ENCODE results near the gene S100A4.
"Not testable (repeated sequence)": the region's sequence is repeated elsewhere in the genome, so short reads cannot be mapped to it uniquely, and the experiment has no call there.

The S100A4 gene

DNA sequence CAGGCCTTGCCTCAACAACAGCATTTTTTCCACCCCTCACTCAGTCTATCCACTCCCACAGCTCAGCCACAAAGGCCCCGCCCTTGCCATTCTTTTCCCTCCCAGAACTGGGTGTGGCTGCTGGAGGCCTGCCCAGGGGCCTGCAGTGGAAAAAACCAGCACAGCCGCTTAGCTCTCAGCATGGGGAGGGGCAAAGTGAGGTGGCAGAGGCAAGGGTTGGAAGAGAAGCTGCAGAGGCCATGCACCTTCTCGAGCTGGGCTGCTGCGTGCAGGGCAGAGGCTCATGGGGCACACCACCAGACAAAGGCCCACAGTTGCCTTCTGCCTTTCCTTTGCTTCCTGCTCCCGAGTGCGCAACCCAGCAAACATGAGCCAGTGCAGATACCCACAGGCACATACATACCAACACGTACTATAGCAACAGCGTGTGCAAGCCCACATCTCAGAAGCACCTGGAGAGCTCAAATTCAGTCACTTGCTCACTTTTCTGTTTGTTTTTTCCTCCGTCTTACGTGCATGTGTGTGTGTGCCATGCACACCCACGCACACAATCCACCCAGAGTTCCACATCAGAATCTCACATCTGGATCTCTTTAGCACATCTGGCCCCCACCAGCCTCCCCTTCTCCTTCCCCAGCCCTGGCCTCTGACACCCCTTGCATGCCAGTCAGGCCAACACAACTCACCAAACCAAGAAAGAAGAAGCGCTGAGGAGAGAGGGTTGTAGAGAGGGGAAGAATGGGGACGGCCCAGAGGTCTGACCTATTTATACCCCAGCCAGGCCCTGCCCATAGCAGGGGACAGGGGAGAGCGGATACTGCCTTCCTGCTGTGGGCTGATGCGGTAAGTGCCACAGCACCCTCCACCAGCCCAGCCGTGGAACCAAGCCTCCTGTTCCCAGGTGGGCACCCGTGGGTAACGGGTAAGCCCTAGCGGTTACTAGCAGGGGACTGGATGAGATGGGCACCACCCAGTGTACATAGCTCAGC, at the start of gene S100A4:
Gene S100A4, minus strand, starts transcription at position 740 of the 989 bp plus-strand sequence. CDS start 1,012 bp downstream, outside the sequence.
- Histone ChIP-seq H3K27ac (ENCODE audit: low read depth, low read length) (peak within 1 kb of the TSS; percentile 76), H3K9me3 (ENCODE audit: control insufficient read depth in 1 of 2, low read length in 2 of 2) (no peaks in the 10 kb centered on the region), H3K27me3 (ENCODE audit: control insufficient read depth in 1 of 2, insufficient read depth in 2 of 2, low read length in 2 of 2) (no peaks in the 10 kb centered on the region), H3K4me1 (ENCODE audit: control insufficient read depth in 1 of 2, insufficient read depth in 2 of 2, low read length in 2 of 2) (peaks cover 49 to 63% of the 10 kb centered on the region in 2 donors), H3K9ac (ENCODE audit: low read depth in 1 of 2, low read length in 2 of 2) (peak within 1 kb of the TSS; percentile 76 to 85), H3K36me3 (ENCODE audit: control insufficient read depth in 1 of 2, insufficient read depth in 2 of 2, low read length in 2 of 2) (no peaks in the 10 kb centered on the region), H3K4me3 (ENCODE audit: low read depth in 1 of 2, low read length in 2 of 2) (peak within 1 kb of the TSS; percentile 67 to 78)

DNA sequence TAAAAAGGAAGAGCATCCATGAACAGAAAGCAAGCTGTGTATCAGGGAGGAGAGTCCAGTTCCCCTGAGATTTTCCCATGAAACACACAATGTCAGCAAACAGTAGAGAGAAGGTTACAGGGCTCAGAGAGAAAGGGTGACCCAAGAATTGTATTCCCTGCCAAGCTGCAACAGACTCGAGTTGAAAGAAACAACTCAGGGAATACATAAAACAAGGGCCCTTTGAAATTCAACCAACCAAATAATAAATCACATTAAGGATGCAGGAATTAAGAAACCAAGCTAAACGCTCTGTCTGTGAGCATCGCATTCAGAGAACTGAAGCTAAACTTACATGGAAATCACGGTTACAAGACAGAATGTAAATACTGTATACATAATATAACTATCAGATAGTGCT, 47.1 kb upstream of the S100A4 start:
- H3K4me3 ChIP-seq (ENCODE audit: low read depth in 1 of 2, low read length in 2 of 2), result no peak overlapping the region
- H3K27me3 ChIP-seq (ENCODE audit: control insufficient read depth in 1 of 2, insufficient read depth in 2 of 2, low read length in 2 of 2), result no peaks in the 10 kb centered on the region
- no peak overlapping the region for H3K27ac ChIP-seq (ENCODE audit: low read depth, low read length)
- H3K9ac ChIP-seq (ENCODE audit: low read depth in 1 of 2, low read length in 2 of 2), result no peak overlapping the region
- H3K4me1 ChIP-seq (ENCODE audit: control insufficient read depth in 1 of 2, insufficient read depth in 2 of 2, low read length in 2 of 2), result no peaks in the 10 kb centered on the region
- no peaks in the 10 kb centered on the region for H3K9me3 ChIP-seq (ENCODE audit: control insufficient read depth in 1 of 2, low read length in 2 of 2)
- no peaks in the 10 kb centered on the region for H3K36me3 ChIP-seq (ENCODE audit: control insufficient read depth in 1 of 2, insufficient read depth in 2 of 2, low read length in 2 of 2)

DNA sequence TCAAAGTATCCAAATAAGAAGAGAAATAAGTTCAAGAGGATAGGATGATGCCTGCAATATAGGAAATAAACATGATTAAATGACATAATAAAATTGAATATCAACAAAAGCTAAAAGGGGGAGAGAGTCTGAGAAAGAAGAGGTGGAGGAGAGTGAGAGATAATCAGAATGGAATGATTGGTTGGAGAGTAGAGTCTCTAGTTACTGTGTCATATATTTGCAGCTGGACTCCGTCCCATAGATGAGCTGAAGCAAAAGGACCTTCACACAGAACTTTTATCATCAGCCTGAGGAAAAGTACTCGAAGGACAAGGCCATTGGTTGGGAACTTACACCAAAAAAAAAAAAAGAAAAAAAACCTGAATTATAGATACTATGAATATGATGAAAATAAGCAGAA, 42.9 kb upstream of the S100A4 start:
- Histone ChIP-seq H3K27me3 (ENCODE audit: control insufficient read depth in 1 of 2, insufficient read depth in 2 of 2, low read length in 2 of 2) (no peaks in the 10 kb centered on the region), H3K36me3 (ENCODE audit: control insufficient read depth in 1 of 2, insufficient read depth in 2 of 2, low read length in 2 of 2) (no peaks in the 10 kb centered on the region), H3K4me3 (ENCODE audit: low read depth in 1 of 2, low read length in 2 of 2) (no peak overlapping the region), H3K9me3 (ENCODE audit: control insufficient read depth in 1 of 2, low read length in 2 of 2) (no peaks in the 10 kb centered on the region), H3K4me1 (ENCODE audit: control insufficient read depth in 1 of 2, insufficient read depth in 2 of 2, low read length in 2 of 2) (no peaks in the 10 kb centered on the region), H3K9ac (ENCODE audit: low read depth in 1 of 2, low read length in 2 of 2) (no peak overlapping the region), H3K27ac (ENCODE audit: low read depth, low read length) (no peak overlapping the region)

DNA sequence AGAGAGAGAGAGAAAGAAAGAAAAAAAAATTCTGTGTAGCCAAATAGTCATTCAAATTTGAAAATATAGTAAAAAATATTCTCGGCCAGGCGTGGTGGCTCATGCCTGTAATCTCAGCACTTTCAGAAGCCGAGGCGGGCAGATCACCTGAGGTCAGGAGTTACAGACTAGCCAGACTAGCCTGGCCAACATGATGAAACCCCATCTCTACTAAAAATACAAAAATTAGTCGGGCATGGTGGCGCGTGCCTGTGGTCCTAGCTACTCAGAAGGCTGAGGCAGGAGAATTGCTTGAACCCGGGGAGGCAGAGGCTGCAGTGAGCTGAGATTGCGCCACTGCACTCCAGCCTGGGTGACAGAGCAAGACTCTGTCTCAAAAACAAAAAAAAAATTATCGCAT, 42.4 kb upstream of the S100A4 start:
- not testable (repeated sequence) for H3K4me1 ChIP-seq (ENCODE audit: control insufficient read depth in 1 of 2, insufficient read depth in 2 of 2, low read length in 2 of 2); H3K27me3 ChIP-seq (ENCODE audit: control insufficient read depth in 1 of 2, insufficient read depth in 2 of 2, low read length in 2 of 2); H3K36me3 ChIP-seq (ENCODE audit: control insufficient read depth in 1 of 2, insufficient read depth in 2 of 2, low read length in 2 of 2); H3K9me3 ChIP-seq (ENCODE audit: control insufficient read depth in 1 of 2, low read length in 2 of 2); H3K4me3 ChIP-seq (ENCODE audit: low read depth in 1 of 2, low read length in 2 of 2); H3K9ac ChIP-seq (ENCODE audit: low read depth in 1 of 2, low read length in 2 of 2); H3K27ac ChIP-seq (ENCODE audit: low read depth, low read length)

DNA sequence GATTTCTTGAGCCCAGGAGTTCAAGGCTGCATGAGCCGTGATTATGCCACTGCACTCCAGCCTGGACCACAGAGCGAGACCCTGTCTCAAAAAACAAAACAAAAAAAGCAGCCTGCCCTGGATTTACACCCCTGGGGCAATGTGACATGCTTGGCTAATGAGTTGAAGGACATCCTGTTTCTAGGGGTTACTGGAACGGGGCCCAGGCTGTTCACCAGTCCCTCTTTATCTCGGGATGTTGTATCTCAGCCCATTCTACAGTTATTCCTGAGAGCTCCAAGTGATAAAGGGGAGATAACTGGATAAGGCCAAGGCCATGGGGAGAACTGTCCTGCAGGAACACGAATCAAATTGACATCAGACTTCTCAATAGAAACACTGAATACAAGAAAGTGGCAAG, 41.7 kb upstream of the S100A4 start:
- Histone ChIP-seq H3K9ac (ENCODE audit: low read depth in 1 of 2, low read length in 2 of 2) (no peak overlapping the region), H3K36me3 (ENCODE audit: control insufficient read depth in 1 of 2, insufficient read depth in 2 of 2, low read length in 2 of 2) (no peaks in the 10 kb centered on the region), H3K27me3 (ENCODE audit: control insufficient read depth in 1 of 2, insufficient read depth in 2 of 2, low read length in 2 of 2) (no peaks in the 10 kb centered on the region), H3K27ac (ENCODE audit: low read depth, low read length) (no peak overlapping the region), H3K4me3 (ENCODE audit: low read depth in 1 of 2, low read length in 2 of 2) (no peak overlapping the region), H3K9me3 (ENCODE audit: control insufficient read depth in 1 of 2, low read length in 2 of 2) (no peaks in the 10 kb centered on the region), H3K4me1 (ENCODE audit: control insufficient read depth in 1 of 2, insufficient read depth in 2 of 2, low read length in 2 of 2) (no peaks in the 10 kb centered on the region)

DNA sequence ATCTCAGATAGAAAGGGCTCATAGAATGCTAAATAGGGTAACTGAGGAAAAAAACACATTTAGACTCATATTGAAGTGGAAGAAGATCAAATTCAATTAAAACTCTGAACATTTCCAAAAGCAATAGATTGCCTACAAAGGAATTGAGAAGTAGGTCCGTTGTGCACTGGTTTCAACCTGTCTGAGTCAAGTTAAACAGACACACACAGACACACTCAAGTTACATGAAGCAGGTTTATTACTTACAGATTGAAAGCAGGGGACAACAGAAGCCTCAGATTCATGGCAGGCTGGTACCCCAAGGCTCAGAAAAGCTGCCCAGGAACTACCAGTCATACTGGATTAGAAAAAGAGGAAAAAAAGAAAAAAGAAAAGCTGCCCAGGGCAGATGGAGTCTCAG, 40.7 kb upstream of the S100A4 start:
- Histone ChIP-seq H3K4me1 (ENCODE audit: control insufficient read depth in 1 of 2, insufficient read depth in 2 of 2, low read length in 2 of 2) (no peaks in the 10 kb centered on the region), H3K4me3 (ENCODE audit: low read depth in 1 of 2, low read length in 2 of 2) (no peak overlapping the region), H3K27ac (ENCODE audit: low read depth, low read length) (no peak overlapping the region), H3K9ac (ENCODE audit: low read depth in 1 of 2, low read length in 2 of 2) (no peak overlapping the region), H3K9me3 (ENCODE audit: control insufficient read depth in 1 of 2, low read length in 2 of 2) (no peaks in the 10 kb centered on the region), H3K27me3 (ENCODE audit: control insufficient read depth in 1 of 2, insufficient read depth in 2 of 2, low read length in 2 of 2) (no peaks in the 10 kb centered on the region), H3K36me3 (ENCODE audit: control insufficient read depth in 1 of 2, insufficient read depth in 2 of 2, low read length in 2 of 2) (no peaks in the 10 kb centered on the region)

DNA sequence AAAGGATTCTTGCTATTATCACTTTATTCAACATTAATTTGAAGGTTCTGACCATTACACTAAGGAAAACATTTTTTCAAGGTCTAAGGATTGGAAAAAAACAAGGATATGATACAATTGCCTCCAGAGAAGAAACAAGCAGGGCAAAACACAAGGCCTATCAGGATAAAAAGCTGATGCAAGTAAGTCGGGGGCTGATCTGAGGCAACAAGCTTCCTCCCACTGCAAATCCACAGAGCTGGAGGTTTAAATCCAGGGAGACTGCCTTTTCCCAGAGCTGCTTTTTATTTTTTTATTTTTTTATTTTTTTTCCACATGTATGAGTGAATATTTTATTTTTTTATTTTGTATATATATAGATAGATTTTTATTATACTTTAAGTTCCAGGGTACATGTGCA, 39.4 kb upstream of the S100A4 start:
- no peak overlapping the region for H3K4me3 ChIP-seq (ENCODE audit: low read depth in 1 of 2, low read length in 2 of 2)
- no peaks in the 10 kb centered on the region for H3K36me3 ChIP-seq (ENCODE audit: control insufficient read depth in 1 of 2, insufficient read depth in 2 of 2, low read length in 2 of 2)
- H3K4me1 ChIP-seq (ENCODE audit: control insufficient read depth in 1 of 2, insufficient read depth in 2 of 2, low read length in 2 of 2), result no peaks in the 10 kb centered on the region
- no peaks in the 10 kb centered on the region for H3K27me3 ChIP-seq (ENCODE audit: control insufficient read depth in 1 of 2, insufficient read depth in 2 of 2, low read length in 2 of 2)
- no peaks in the 10 kb centered on the region for H3K9me3 ChIP-seq (ENCODE audit: control insufficient read depth in 1 of 2, low read length in 2 of 2)
- no peak overlapping the region for H3K9ac ChIP-seq (ENCODE audit: low read depth in 1 of 2, low read length in 2 of 2)
- H3K27ac ChIP-seq (ENCODE audit: low read depth, low read length), result no peak overlapping the region

DNA sequence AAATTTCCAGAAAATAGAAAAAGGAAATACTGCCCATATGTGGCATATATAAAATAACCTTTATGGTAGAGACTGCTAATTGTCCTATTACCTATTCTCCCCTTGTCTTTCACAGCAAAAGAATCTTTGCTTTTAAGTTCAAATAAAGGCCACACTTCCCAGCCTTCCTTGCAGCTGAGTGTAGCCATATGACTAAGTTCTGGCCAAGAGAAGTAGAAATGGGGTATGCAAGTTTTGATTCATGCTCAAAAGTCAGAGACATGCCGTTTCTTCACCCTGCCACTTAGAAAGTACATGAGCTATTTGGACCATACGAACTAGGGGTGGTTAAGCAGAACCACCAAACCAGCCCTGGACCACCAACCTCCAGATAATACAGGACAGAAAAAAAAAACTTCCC, 38.4 kb upstream of the S100A4 start:
- Histone ChIP-seq H3K36me3 (ENCODE audit: control insufficient read depth in 1 of 2, insufficient read depth in 2 of 2, low read length in 2 of 2) (no peaks in the 10 kb centered on the region), H3K27ac (ENCODE audit: low read depth, low read length) (no peak overlapping the region), H3K27me3 (ENCODE audit: control insufficient read depth in 1 of 2, insufficient read depth in 2 of 2, low read length in 2 of 2) (no peaks in the 10 kb centered on the region), H3K9me3 (ENCODE audit: control insufficient read depth in 1 of 2, low read length in 2 of 2) (no peaks in the 10 kb centered on the region), H3K9ac (ENCODE audit: low read depth in 1 of 2, low read length in 2 of 2) (no peak overlapping the region), H3K4me3 (ENCODE audit: low read depth in 1 of 2, low read length in 2 of 2) (no peak overlapping the region), H3K4me1 (ENCODE audit: control insufficient read depth in 1 of 2, insufficient read depth in 2 of 2, low read length in 2 of 2) (no peaks in the 10 kb centered on the region)

DNA sequence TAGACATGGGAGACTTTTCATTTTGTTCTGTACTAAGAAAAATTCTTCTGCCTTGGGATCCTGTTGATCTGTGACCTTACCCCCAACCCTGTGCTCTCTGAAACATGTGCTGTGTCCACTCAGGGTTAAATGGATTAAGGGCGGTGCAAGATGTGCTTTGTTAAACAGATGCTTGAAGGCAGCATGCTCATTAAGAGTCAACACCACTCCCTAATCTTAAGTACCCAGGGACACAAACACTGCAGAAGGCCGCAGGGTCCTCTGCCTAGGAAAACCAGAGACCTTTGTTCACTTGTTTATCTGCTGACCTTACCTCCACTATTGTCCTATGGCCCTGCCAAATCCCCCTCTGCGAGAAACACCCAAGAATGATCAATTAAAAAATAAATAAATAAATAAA, 37.9 kb upstream of the S100A4 start:
- not testable (repeated sequence) for H3K4me1 ChIP-seq (ENCODE audit: control insufficient read depth in 1 of 2, insufficient read depth in 2 of 2, low read length in 2 of 2); H3K27ac ChIP-seq (ENCODE audit: low read depth, low read length); H3K4me3 ChIP-seq (ENCODE audit: low read depth in 1 of 2, low read length in 2 of 2); H3K27me3 ChIP-seq (ENCODE audit: control insufficient read depth in 1 of 2, insufficient read depth in 2 of 2, low read length in 2 of 2); H3K9ac ChIP-seq (ENCODE audit: low read depth in 1 of 2, low read length in 2 of 2); H3K36me3 ChIP-seq (ENCODE audit: control insufficient read depth in 1 of 2, insufficient read depth in 2 of 2, low read length in 2 of 2); H3K9me3 ChIP-seq (ENCODE audit: control insufficient read depth in 1 of 2, low read length in 2 of 2)

DNA sequence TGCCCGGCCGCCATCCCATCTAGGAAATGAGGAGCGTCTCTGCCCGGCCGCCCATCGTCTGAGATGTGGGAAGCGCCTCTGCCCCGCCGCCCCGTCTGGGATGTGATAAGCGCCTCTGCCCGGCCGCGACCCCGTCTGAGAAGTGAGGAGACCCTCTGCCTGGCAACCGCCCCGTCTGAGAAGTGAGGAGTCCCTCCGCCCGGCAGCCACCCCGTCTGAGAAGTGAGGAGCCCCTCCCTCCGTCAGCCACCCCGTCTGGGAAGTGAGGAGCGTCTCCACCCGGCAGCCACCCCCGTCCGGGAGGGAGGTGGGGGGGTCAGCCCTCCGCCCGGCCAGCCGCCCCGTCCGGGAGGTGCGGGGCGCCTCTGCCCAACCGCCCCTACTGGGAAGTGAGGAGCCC, 37.2 kb upstream of the S100A4 start:
- not testable (repeated sequence) for H3K9ac ChIP-seq (ENCODE audit: low read depth in 1 of 2, low read length in 2 of 2); H3K27me3 ChIP-seq (ENCODE audit: control insufficient read depth in 1 of 2, insufficient read depth in 2 of 2, low read length in 2 of 2); H3K27ac ChIP-seq (ENCODE audit: low read depth, low read length); H3K36me3 ChIP-seq (ENCODE audit: control insufficient read depth in 1 of 2, insufficient read depth in 2 of 2, low read length in 2 of 2); H3K4me3 ChIP-seq (ENCODE audit: low read depth in 1 of 2, low read length in 2 of 2); H3K9me3 ChIP-seq (ENCODE audit: control insufficient read depth in 1 of 2, low read length in 2 of 2); H3K4me1 ChIP-seq (ENCODE audit: control insufficient read depth in 1 of 2, insufficient read depth in 2 of 2, low read length in 2 of 2)

All from duodenal mucosa (tissue), 2 donors.